NCI-H2029 treated with DMSO at 0.1 percent for 48 hours (cell line): Measurements from ENCODE around the gene PLA2G2C.
"Not testable (repeated sequence)": the region's sequence is repeated elsewhere in the genome, so short reads cannot be mapped to it uniquely, and the experiment has no call there.

Source experiments
- DNase-seq: peaks from one replicate; lab custom pipeline; 2025; lab: John Stamatoyannopoulos, UW

Gene PLA2G2C

DNA sequence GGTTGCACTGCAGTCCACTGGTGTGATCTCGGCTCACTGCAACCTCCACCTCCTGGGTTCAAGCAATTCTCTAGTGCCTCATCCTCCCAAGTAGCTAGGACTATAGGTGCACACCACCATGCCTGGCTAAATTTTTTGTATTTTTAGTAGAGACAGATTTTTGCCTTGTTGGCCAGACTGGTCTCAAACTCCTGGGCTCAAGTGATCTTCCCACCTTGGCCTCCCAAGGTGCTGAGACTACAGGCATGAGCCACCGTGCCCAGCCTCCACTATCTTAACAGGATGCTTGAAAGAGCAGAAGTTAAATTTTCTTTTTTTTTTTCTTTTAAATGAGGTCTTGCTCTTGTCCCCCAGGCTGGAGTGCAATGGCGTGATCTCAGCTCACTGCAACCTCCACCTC is 55.8 kb downstream of the PLA2G2C start:
- not testable (repeated sequence) for DNase-seq

DNA sequence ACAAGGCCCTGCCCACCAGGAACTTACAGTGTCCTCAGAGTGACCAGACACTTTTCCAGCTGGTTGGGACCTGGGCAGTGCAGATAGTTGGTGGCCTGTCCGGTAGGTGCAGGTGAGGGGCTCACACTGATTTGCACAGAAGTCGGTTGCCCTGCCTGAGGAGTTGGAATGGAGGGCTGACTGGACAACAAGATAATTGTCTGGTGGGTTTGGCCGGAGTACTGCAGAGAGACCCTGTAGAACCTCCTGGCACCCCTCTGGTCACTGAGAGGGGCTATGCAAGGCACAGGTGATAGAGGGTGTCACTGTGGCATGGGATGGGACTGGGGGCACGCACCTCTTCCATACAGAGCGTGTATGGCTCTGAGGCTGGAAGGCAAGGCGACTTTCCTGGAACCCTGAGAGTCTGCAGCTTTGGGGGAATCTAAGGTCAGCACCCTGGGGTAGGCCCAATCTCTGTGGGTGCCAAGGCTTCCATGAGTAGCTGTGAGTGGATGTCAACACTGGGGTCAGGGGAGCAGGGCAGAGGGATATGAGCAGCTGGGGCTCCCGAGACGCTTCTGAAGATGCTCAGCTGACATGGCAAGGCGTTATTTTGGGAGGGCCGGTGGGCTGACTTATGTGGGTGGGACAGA is 59.4 kb downstream of the PLA2G2C start:
- no peak for DNase-seq

- DNase-seq: no peak
Observed at GRCh38 chr1:20126041-20126805, 60.1 kb downstream of the PLA2G2C start.

DNA sequence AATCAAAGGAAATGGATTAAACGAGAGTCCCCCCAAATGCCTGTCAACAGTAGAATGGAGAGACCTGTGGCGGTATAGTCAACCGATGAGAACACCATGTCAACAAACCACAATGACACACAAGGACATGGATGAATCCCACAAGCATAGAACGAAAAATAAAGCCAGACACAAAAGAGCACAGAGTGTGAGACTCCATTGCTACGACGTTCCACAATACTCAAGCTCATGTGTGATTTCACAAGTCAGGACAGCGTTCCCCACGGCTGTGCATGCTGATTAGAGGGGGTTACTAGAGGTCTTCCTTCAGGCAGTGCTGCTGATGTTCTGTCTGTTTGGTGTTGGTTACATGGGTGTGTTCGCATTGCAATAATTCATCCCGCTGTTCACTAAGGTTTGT is 61.2 kb downstream of the PLA2G2C start:
- no peak for DNase-seq

GRCh38 chr1:20124456-20125057 is 61.8 kb downstream of the PLA2G2C start:
- DNase-seq: peak; percentile 1

DNA sequence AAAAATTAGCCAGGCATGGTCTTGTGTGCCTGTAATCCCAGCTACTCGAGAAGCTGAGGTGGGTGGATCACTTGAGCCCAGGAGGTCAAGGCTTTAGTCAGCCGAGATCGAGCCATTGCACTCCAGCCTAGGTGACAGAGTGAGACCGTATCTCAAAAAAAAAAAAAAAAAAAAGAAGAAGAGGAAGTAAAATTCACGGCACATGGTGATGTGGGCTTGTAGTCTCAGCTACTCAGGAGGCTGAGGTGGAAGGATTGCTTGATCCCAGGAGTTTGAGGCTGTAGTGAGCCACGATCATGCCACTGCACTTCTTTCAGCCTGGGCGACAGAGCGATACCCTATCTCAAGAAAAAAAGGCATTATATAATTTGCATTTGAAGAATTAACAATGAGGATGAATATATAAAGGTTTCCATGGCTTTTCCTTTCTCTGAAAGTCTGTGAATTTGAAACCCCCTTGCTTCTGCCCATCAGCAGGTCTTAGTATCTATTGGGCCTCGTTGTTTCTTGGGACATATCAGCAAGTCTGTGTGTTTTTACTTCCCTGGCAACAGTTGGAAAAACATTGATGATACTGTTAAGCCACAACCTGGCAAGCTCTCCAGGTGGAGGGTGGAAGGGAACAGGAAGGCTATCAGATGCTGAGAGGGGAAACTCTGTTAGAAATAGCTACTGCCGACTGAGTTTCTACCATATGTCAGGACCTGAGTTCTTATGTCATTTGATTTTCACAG is 62.4 kb downstream of the PLA2G2C start:
- no peak for DNase-seq

- no peak for DNase-seq
Observed at GRCh38 chr1:20120796-20121195, 65.5 kb downstream of the PLA2G2C start.

- DNase-seq: no peak
Observed at GRCh38 chr1:20119347-20119746, 67.0 kb downstream of the PLA2G2C start, which contains the start of gene PLA2G2D. Gene PLA2G2D (minus strand): TSS chr1:20119536. CDS start chr1:20119498, 38 bp downstream.

DNA sequence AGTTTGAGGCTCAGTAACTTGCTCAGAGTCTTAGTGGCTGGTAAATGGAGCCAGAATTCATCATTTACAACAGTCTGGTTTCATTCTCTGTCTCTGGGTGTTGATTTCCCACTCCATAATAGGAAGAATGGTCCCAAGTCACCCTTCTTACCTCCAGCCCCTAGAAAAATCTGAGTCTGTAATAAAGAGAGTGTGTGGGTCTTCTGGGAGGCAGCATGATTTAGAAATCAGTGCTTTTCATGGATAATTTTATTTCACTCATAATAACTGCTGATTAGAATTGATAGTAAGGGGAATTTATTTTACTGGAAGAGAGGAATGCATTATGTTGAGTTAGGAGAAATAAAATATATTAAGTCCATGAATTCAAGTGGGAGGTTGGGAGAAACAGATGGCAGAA is 69.1 kb downstream of the PLA2G2C start:
- DNase-seq: no peak

DNA sequence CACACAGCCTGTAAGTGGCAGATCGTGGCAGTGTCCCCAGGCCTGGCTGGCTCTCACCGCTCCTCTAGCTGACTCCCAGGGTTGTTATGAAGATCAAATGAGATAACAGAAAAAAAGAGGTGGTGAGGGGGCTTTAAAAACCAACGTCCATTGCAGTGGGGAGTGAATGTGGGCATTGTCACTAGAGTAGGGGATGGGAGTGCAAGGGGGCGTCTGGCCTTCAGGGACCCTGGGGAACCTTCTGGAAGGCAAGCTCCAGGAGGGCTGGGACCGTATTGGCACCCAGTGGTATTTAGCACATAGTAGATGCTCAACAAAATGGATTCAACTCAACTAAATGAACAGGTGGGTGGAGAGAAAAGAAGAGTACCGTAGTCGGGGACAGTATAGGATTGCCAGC is 70.4 kb downstream of the PLA2G2C start:
- no peak for DNase-seq

DNA sequence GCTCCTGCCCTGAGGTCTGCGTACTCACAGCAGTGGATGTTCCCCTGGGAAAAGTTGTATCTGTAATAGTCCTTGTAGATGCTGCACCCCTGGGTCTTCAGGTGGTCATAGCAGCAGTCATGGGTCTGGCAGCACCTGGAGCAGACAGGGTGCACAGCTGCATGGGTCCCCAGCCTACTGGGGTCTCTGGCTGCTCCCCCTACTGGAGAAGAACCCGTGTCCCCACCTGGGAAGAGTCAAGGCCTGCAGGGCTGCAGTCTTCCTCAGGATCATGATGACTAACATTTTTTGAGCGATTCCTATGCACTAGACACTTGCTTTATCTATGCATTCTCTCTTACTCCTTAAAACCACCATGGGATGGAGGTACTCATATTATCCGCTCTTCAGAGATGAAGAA is 70.8 kb downstream of the PLA2G2C start:
- no peak for DNase-seq

DNA sequence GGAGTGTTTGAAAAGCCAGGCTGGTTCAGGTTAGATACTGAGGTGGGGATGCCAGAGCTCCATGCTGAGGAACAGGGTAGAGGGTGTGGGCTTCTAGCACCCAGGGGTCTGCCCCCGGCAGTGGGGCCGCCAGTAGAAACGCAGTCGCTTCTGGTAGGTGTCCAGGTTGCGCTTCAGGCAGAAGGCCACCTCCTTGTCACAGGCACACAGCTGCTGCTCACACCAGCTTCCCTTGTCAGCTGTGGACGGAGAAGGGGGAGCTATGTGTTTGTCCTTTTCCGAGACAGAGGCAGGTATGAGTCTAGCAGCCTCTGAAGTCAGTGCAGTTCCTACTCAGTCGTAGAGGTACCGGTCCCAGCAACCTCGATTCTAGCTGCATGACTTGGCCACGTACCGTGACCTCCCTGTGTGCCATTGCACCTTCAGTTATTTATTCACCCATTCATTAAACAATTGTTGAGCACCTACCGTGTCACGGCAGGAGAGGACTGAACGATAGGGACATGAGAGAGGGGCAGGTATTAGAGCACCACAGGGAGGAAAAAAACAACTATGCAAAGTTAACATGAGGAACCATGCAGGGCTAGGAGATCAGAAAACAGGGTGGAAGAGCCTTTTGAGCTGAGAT is 72.2 kb downstream of the PLA2G2C start:
- no peak for DNase-seq
